B cell (primary cell): ENCODE measurements around the gene TFAP2D.

ENCODE experiments used
- EZH2 ChIP-seq: IDR thresholded peaks from 2 replicates; pipeline ENCODE4 v1.6.1; 2012; ENCODE audit warnings: borderline replicate concordance, low read depth, mild to moderate bottlenecking, moderate library complexity, low read length; ENCODE audit not compliant: insufficient read depth, poor library complexity, severe bottlenecking
- TF ChIP-seq, protein P1 (sequence below): fragments of 200-600 bp; IDR thresholded peaks from one replicate; pipeline ENCODE4 v1.8.0; 2022; ENCODE audit warnings: antibody characterized with exemption, mild to moderate bottlenecking

DNA sequence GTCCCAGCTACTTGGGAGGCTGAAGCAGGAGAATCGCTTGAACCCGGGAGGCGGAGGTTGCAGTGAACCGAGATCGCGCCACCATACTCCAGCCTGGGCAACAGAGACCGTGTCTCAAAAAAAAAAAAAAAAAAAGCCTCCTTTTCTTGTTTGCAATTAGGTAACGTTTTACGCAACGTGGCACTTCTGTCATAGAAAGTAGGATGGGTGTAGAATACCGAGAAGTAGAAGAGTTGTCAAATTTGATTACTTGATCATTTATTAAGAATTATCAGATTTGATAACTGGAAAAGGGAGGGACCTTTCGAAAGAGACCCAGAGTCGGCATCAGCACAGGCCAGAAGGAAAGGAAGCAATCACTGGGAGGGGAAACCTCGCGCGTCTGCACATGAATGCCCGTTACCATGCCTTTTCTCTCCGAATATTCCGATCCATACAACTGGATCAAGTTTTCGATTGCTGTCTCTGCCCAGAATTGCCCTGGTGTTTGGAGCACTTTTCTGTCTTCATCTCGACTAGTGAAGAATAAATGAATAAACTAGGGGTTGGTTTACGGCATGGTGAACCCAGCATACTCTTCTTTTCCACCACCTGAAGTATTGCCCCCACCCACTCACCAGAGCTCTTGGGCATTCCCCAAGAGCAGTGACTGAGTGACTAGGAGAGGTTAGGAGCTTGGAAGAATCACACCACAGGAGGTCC lies 4.5 kb upstream of the TFAP2D start:
- no peak for TF ChIP-seq EZH2
- TF ChIP-seq, protein P1, sequence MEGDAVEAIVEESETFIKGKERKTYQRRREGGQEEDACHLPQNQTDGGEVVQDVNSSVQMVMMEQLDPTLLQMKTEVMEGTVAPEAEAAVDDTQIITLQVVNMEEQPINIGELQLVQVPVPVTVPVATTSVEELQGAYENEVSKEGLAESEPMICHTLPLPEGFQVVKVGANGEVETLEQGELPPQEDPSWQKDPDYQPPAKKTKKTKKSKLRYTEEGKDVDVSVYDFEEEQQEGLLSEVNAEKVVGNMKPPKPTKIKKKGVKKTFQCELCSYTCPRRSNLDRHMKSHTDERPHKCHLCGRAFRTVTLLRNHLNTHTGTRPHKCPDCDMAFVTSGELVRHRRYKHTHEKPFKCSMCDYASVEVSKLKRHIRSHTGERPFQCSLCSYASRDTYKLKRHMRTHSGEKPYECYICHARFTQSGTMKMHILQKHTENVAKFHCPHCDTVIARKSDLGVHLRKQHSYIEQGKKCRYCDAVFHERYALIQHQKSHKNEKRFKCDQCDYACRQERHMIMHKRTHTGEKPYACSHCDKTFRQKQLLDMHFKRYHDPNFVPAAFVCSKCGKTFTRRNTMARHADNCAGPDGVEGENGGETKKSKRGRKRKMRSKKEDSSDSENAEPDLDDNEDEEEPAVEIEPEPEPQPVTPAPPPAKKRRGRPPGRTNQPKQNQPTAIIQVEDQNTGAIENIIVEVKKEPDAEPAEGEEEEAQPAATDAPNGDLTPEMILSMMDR, result no peak
